ENCODE measurements around the gene BPIFB1.

BPIFB1 gene

DNA sequence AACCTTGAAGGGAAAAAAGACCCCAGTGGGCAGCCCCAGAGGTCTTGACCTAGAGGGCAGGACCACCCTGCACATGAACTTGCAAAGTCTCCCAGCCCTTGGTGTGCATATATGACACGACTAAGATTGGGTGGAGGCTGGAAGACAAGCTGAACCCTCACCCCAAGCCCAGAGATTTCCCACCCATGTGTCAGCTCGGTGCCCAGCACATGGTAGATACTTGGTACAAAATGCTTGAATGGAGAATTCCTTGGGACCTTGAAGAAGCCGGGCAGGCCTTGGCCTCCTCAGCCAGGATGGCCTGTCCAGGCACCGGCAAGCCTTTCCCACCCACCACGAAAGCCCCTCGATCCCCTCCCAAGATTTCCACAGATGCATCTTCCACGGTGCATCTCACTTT, 50.6 kb downstream of the BPIFB1 start:
- no peak for DNase-seq
- Histone ChIP-seq H3K27ac (no peak overlapping the region), H3K36me3 (replicated peaks) (no peaks in the 10 kb centered on the region), H3K27me3 (replicated peaks) (no peaks in the 10 kb centered on the region), H3K4me3 (ENCODE audit: low read depth, low read length) (no peak overlapping the region)
- TF ChIP-seq, protein P1, sequence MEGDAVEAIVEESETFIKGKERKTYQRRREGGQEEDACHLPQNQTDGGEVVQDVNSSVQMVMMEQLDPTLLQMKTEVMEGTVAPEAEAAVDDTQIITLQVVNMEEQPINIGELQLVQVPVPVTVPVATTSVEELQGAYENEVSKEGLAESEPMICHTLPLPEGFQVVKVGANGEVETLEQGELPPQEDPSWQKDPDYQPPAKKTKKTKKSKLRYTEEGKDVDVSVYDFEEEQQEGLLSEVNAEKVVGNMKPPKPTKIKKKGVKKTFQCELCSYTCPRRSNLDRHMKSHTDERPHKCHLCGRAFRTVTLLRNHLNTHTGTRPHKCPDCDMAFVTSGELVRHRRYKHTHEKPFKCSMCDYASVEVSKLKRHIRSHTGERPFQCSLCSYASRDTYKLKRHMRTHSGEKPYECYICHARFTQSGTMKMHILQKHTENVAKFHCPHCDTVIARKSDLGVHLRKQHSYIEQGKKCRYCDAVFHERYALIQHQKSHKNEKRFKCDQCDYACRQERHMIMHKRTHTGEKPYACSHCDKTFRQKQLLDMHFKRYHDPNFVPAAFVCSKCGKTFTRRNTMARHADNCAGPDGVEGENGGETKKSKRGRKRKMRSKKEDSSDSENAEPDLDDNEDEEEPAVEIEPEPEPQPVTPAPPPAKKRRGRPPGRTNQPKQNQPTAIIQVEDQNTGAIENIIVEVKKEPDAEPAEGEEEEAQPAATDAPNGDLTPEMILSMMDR (IDR thresholded peaks at IDR 0.05; ENCODE audit: low read depth, low read length, missing control alignments): no peak
- in situ Hi-C loops (cut with HindIII; ENCODE audit: low pct_ligation_motif_present, low sequenced_read_pairs): no loop called here

DNA sequence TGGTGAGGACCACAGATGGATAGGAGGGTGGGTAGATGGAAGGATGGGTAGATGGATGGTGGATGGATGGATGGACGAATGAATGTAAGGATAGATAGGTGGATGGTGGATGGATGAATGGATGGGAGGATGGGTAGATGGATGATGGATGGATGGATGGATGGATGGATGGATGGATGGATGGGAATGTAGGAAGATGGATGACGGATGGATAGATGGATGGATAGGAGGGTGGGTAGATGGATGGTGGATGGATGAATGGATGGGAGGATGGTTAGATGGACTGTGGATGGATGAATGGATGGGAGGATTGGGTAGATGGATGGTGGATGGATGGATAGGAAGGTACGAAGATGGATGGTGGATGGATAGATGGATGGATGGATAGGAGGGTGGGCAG, 51.1 kb downstream of the BPIFB1 start:
- in situ Hi-C loops (cut with HindIII; ENCODE audit: low pct_ligation_motif_present, low sequenced_read_pairs): no loop called here
- DNase-seq: no peak
- no peaks in the 10 kb centered on the region for H3K36me3 ChIP-seq (replicated peaks)
- no peaks in the 10 kb centered on the region for H3K27me3 ChIP-seq (replicated peaks)
- H3K27ac ChIP-seq: no peak overlapping the region
- H3K4me3 ChIP-seq (ENCODE audit: low read depth, low read length): no peak overlapping the region
- TF ChIP-seq, protein P1 (IDR thresholded peaks at IDR 0.05; ENCODE audit: low read depth, low read length, missing control alignments): no peak

DNA sequence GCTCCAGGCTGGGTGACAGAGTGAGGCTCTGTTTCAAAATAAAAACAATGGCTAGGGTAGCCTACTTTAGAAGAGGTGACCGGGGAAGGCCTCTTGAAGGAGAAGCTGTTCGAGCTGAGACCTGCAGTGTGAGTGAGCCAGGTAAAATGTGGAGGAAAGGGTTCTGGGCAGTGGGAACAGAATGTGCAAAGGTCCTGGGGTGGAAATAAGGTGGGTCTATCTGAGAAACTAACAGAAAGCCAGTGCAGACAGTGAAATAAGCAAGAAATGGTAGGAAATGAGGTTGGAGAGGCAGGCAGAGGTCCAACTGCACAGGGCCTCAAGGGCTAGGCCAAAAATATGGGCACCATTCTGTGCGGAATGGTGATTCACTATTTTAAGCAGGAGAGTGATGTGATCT, 53.4 kb downstream of the BPIFB1 start:
- H3K4me3 ChIP-seq (ENCODE audit: low read depth, low read length): no peak overlapping the region
- no peak overlapping the region for H3K27ac ChIP-seq
- TF ChIP-seq, protein P1 (IDR thresholded peaks at IDR 0.05; ENCODE audit: low read depth, low read length, missing control alignments): no peak
- H3K36me3 ChIP-seq (replicated peaks): no peaks in the 10 kb centered on the region
- H3K27me3 ChIP-seq (replicated peaks): no peaks in the 10 kb centered on the region
- in situ Hi-C loops (cut with HindIII; ENCODE audit: low pct_ligation_motif_present, low sequenced_read_pairs): no loop called here
- no peak for DNase-seq

DNA sequence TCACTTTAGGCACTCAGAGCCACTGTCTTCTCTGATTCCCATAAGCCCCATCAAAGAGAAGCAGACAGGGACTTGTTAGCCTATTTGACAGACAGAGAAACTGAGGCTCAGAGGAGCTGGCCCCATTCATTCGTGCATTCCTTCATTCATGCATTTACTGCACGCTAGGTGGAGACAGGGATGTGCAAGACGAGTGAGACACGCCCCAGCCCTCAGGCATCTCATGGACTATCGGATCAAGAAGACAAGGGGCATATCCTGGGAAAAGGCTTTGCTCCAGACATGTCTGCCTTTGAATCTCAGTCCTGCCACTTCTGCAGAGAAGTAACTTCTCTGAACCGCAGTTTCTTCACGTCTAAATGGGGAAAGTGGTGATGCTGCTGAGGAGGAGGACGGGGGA, 54.1 kb downstream of the BPIFB1 start:
- H3K36me3 ChIP-seq (replicated peaks): no peaks in the 10 kb centered on the region
- DNase-seq: no peak
- TF ChIP-seq, protein P1 (IDR thresholded peaks at IDR 0.05; ENCODE audit: low read depth, low read length, missing control alignments): no peak
- H3K27me3 ChIP-seq (replicated peaks): no peaks in the 10 kb centered on the region
- H3K4me3 ChIP-seq (ENCODE audit: low read depth, low read length): no peak overlapping the region
- in situ Hi-C loops (cut with HindIII; ENCODE audit: low pct_ligation_motif_present, low sequenced_read_pairs): no loop called here
- H3K27ac ChIP-seq: no peak overlapping the region

DNA sequence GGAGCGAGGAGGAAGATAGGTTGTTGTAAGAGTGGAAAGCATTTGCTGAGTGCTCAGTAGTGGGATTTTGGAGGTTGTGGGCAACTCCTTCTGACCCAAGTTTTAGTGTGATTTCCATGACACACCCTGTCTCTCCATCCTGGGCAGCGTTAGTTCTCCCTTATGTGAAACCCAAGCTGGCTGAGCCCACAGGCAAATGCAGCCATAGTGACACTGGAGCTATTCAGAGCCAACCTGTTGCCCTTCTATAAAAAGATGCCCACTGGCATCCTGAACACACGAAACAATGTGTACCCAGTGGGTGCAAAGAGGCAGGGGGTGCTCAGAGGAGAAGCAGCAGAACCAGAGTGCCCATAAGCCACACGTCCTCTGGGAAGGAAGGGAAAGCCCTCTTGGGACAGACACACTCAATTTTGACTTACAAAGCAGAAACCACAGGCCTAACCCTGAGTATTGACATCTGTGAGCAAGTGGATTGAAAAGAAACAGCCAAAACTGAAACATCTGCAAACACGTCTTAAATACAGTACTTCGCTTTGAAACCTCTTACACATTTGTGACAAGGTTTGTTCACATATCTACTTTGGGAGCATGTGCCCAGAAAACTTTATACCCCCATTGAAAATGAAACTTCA, 54.6 kb downstream of the BPIFB1 start:
- Histone ChIP-seq H3K27ac (no peak overlapping the region), H3K27me3 (replicated peaks) (no peaks in the 10 kb centered on the region), H3K36me3 (replicated peaks) (no peaks in the 10 kb centered on the region), H3K4me3 (ENCODE audit: low read depth, low read length) (no peak overlapping the region)
- in situ Hi-C loops (cut with HindIII; ENCODE audit: low pct_ligation_motif_present, low sequenced_read_pairs): no loop called here
- no peak for DNase-seq
- TF ChIP-seq, protein P1 (IDR thresholded peaks at IDR 0.05; ENCODE audit: low read depth, low read length, missing control alignments): no peak

Measured in brain microvascular endothelial cell (primary cell).